Testis (tissue), 2 donors: ENCODE data around the gene RMI2.

Experiments
- CTCF ChIP-seq, 3 experiments: fragments of 450-650 bp in 2 of 3; fragments of 200-600 bp in 1 of 3; sonication (generic) in 1 of 3; IDR thresholded peaks; one replicate each; pipeline ENCODE4 v1.5.1; 2016 to 2019; ENCODE audit warnings: antibody characterized with exemption in 3 of 3, mild to moderate bottlenecking in 2 of 3, moderate library complexity in 1 of 3
- POLR2A ChIP-seq: fragments of 450-650 bp; IDR thresholded peaks from one replicate; pipeline ENCODE4 v1.6.1; 2017; ENCODE audit warnings: antibody characterized with exemption, mild to moderate bottlenecking, moderate library complexity

GRCh38 chr16:11310997-11311561 is 34.2 kb upstream of the RMI2 start:
- TF ChIP-seq CTCF (IDR thresholded peaks at IDR 0.05) (no peak), POLR2A (no peak)
